Measurements from ENCODE around the gene MEGF11. TPM values are rescaled to one million over a fixed set of nuclear protein-coding genes. Genes with fewer than 3 reads are reported as not detected.

The MEGF11 gene
- total RNA-seq, 1 experiment from 2014 or later, result 1.2 TPM

GRCh38 chr15:65923264-65923663 is 330.3 kb downstream of the MEGF11 start:
- no peak for TF ChIP-seq CTCF (conservative IDR thresholded peaks at IDR 0.05)
- no peak overlapping the region for H2BK12ac ChIP-seq (ENCODE audit: insufficient read length, low read depth, low read length)
- no peaks in the 10 kb centered on the region for H3K79me1 ChIP-seq (ENCODE audit: insufficient read depth, low read depth, low read length, poor library complexity, severe bottlenecking)
- no peak overlapping the region for H3K4me2 ChIP-seq (ENCODE audit: insufficient read depth, insufficient read length, low read length)
- H3K9me3 ChIP-seq (ENCODE audit: control insufficient read depth, low read depth, low read length), result no peaks in the 10 kb centered on the region
- no peak overlapping the region for H3K14ac ChIP-seq (ENCODE audit: insufficient read depth, low read length)
- H2AK5ac ChIP-seq (ENCODE audit: insufficient read length, low read length), result no peak overlapping the region
- no peak overlapping the region for H3K23ac ChIP-seq (ENCODE audit: insufficient read length, low read depth, low read length)
- no peak overlapping the region for H3K56ac ChIP-seq (ENCODE audit: insufficient read length, low read depth, low read length)
- Mint-ChIP-seq H3K36me3 (ENCODE audit: insufficient read depth in 1 of 3, low read depth in 3 of 3) (no peaks in the 10 kb centered on the region), H3K4me3 (no peak overlapping the region), H3K27ac (no peak overlapping the region), H3K9me3 (no peaks in the 10 kb centered on the region), H3K27me3 (ENCODE audit: low read depth) (no peaks in the 10 kb centered on the region), H3K4me1 (peaks cover 21 to 32% of the 10 kb centered on the region in 2 experiments)
- H4K8ac ChIP-seq (replicated peaks; ENCODE audit: insufficient read length, low read depth, low read length), result no peak overlapping the region
- no CpG with 5 or more reads among the region's 5 CpGs for WGBS (ENCODE audit: extremely low coverage, insufficient read length, low lambda C conversion rate)
- H3K23me2 ChIP-seq (ENCODE audit: insufficient read length, low read depth, low read length, poor library complexity, severe bottlenecking), result no peaks in the 10 kb centered on the region
- H3K4me1 ChIP-seq (ENCODE audit: insufficient read depth, low read length), result peaks cover 2% of the 10 kb centered on the region; the same call in 1 of the 2 replicates
- H2BK120ac ChIP-seq (ENCODE audit: low read depth, low read length, poor library complexity, severe bottlenecking), result no peak overlapping the region
- no peak overlapping the region for H3K4ac ChIP-seq (ENCODE audit: low read depth, low read length)
- no peaks in the 10 kb centered on the region for H3K79me2 ChIP-seq (ENCODE audit: insufficient read depth, low read length)
- H3K9ac ChIP-seq (ENCODE audit: extremely low read depth, insufficient read length, low read length), result no peak overlapping the region
- DNase-seq, result no peak
- H2BK15ac ChIP-seq (ENCODE audit: low read depth, low read length), result no peak overlapping the region
- H2BK20ac ChIP-seq (ENCODE audit: low read depth, low read length, poor library complexity, severe bottlenecking), result no peak overlapping the region
- no peak overlapping the region for H3K27ac ChIP-seq (ENCODE audit: insufficient read length, low read depth, low read length)
- H4K91ac ChIP-seq (ENCODE audit: insufficient read length, low read depth, low read length), result no peak overlapping the region
- H3T11ph ChIP-seq (ENCODE audit: low read length), result no peak overlapping the region
- H2BK5ac ChIP-seq (ENCODE audit: insufficient read length, low read length), result no peak overlapping the region
- H4K5ac ChIP-seq (ENCODE audit: insufficient read length, low read depth, low read length), result no peak overlapping the region
- H2AFZ ChIP-seq (ENCODE audit: low read length), result no peak overlapping the region
- no peaks in the 10 kb centered on the region for H4K20me1 ChIP-seq (ENCODE audit: control insufficient read depth, insufficient read depth, insufficient read length)
- no peak overlapping the region for H3K18ac ChIP-seq (ENCODE audit: insufficient read length, low read depth, low read length)
- H3K27me3 ChIP-seq (ENCODE audit: insufficient read depth, low read length), result no peaks in the 10 kb centered on the region
